ENCODE results near the gene CACNB4.
A peak's percentile ranks its signal among the peaks of the same experiment; 100 is the strongest.
"Not testable (repeated sequence)": the region's sequence is repeated elsewhere in the genome, so short reads cannot be mapped to it uniquely, and the experiment has no call there.

The CACNB4 gene

GRCh38 chr2:151931030-151931611, 167.7 kb downstream of the CACNB4 start:
- no peak for DNase-seq

GRCh38 chr2:151930042-151930441, 168.8 kb downstream of the CACNB4 start:
- DNase-seq, result no peak

- DNase-seq, result no peak
Observed at GRCh38 chr2:151928380-151928779, 170.5 kb downstream of the CACNB4 start.

GRCh38 chr2:151927501-151928221, 171.2 kb downstream of the CACNB4 start:
- no peak for DNase-seq

- DNase-seq, result no peak
Observed at GRCh38 chr2:151922845-151923666, 175.8 kb downstream of the CACNB4 start.

GRCh38 chr2:151919786-151920185, 179.1 kb downstream of the CACNB4 start:
- no peak for DNase-seq

- no peak for DNase-seq
Observed at GRCh38 chr2:151918308-151918707, 180.5 kb downstream of the CACNB4 start.

GRCh38 chr2:151916632-151917031, 182.2 kb downstream of the CACNB4 start:
- peak; percentile 66 for DNase-seq

GRCh38 chr2:151915629-151916025, 183.2 kb downstream of the CACNB4 start:
- not testable (repeated sequence) for DNase-seq

- no peak for DNase-seq
Observed at GRCh38 chr2:151914989-151915628, 183.7 kb downstream of the CACNB4 start.

GRCh38 chr2:151908204-151908882, 190.5 kb downstream of the CACNB4 start:
- no peak for DNase-seq

- DNase-seq, result no peak
Observed at GRCh38 chr2:151907286-151908203, 191.3 kb downstream of the CACNB4 start.

GRCh38 chr2:151906633-151906998, 192.2 kb downstream of the CACNB4 start:
- DNase-seq, result no peak

GRCh38 chr2:151905963-151906632, 192.7 kb downstream of the CACNB4 start:
- no peak for DNase-seq

GRCh38 chr2:151904807-151905206, 194.0 kb downstream of the CACNB4 start:
- no peak for DNase-seq

- DNase-seq, result no peak
Observed at GRCh38 chr2:151904021-151904420, 194.8 kb downstream of the CACNB4 start.

GRCh38 chr2:151902829-151903228, 196.0 kb downstream of the CACNB4 start:
- DNase-seq, result no peak

- no peak for DNase-seq
Observed at GRCh38 chr2:151900331-151900730, 198.5 kb downstream of the CACNB4 start.

GRCh38 chr2:151899156-151899555, 199.7 kb downstream of the CACNB4 start:
- DNase-seq, result no peak

GRCh38 chr2:151891566-151892194, 207.2 kb downstream of the CACNB4 start:
- no peak for DNase-seq

- DNase-seq, result no peak
Observed at GRCh38 chr2:151887164-151887563, 211.7 kb downstream of the CACNB4 start.
